Endothelial cell of umbilical vein (primary cell): ENCODE measurements around the gene PLEKHA4. TPM values are rescaled to one million over a fixed set of nuclear protein-coding genes. Genes with fewer than 3 reads are reported as not detected.

Source experiments
- BruUV-seq: library from RNA; stranded (reverse); fragments of 400-500 nt; replicated peaks from 2 replicates; lab custom pipeline; 2021; lab: Mats Ljungman, UMichigan
- CTCF ChIA-PET: fragments of 300-600, 350-600 bp; sonication (Branson Sonifier 250); formaldehyde crosslinking; loops from one replicate; lab custom pipeline; 2021; ENCODE audit warnings: antibody characterized with exemption, inconsistent platforms; lab: Charles Lee
- POLR2A ChIA-PET: fragments of 300-600, 350-600 bp; sonication (Branson Sonifier 250); formaldehyde crosslinking; loops from one replicate; lab custom pipeline; 2021; ENCODE audit warnings: antibody characterized with exemption, inconsistent platforms; lab: Charles Lee
- DNase-seq: peaks from one replicate; pipeline ENCODE4 v3.0.0-alpha.2; 2011; ENCODE audit warnings: low read depth, low spot score
- FAIRE-seq: peaks from 2 replicates; lab custom pipeline; 2011; peaks lifted over from hg19 to GRCh38; lab: Jason Lieb, UNC
- H2AFZ ChIP-seq: 2 replicates; pipeline ENCODE4 v1.6.0; 2012; ENCODE audit warnings: low read depth, low read length, control low read depth, inconsistent platforms
- H3K27ac ChIP-seq: 2 replicates; pipeline ENCODE4 v1.5.1; 2011; ENCODE audit warnings: low read depth, mild to moderate bottlenecking, control low read depth, low read length, moderate library complexity; ENCODE audit not compliant: insufficient read depth
- H3K27me3 ChIP-seq, 2 experiments: 2 replicates each; pipeline versions ENCODE4 v1.6.0 to v1.6.1; 2011; ENCODE audit warnings: low read length in 2 of 2, mixed read lengths in 1 of 2; ENCODE audit not compliant: control insufficient read depth in 2 of 2, insufficient read depth in 2 of 2
- H3K36me3 ChIP-seq, 2 experiments: 2 replicates in 1 of 2; 3 replicates in 1 of 2; pipeline ENCODE4 v1.5.1; 2011; ENCODE audit warnings: low read length in 2 of 2, mild to moderate bottlenecking in 1 of 2, moderate library complexity in 1 of 2; ENCODE audit not compliant: control insufficient read depth in 2 of 2, insufficient read depth in 2 of 2; ENCODE audit errors: extremely low read depth in 1 of 2
- H3K4me1 ChIP-seq: 3 replicates; pipeline ENCODE4 v1.5.1; 2011; ENCODE audit warnings: mild to moderate bottlenecking, low read length; ENCODE audit not compliant: control insufficient read depth, insufficient read depth; ENCODE audit errors: extremely low read depth
- H3K4me2 ChIP-seq: 2 replicates; pipeline ENCODE4 v1.6.1; 2011; ENCODE audit warnings: low read length, control low read depth, mixed read lengths; ENCODE audit not compliant: insufficient read depth
- H3K4me3 ChIP-seq, 3 experiments: fragments of 200-600 bp in 1 of 3; sonication (generic), shearing (Covaris generic) in 1 of 3; replicated peaks in 1 of 3; 2 replicates each; pipeline ENCODE4 v1.5.1; 2011 to 2016; ENCODE audit warnings: control low read depth in 3 of 3, low read length in 3 of 3, mild to moderate bottlenecking in 2 of 3, inconsistent platforms in 1 of 3, low read depth in 1 of 3, moderate library complexity in 1 of 3; ENCODE audit not compliant: insufficient read depth in 1 of 3
- H3K79me2 ChIP-seq: 2 replicates; pipeline ENCODE4 v1.6.0; 2012; ENCODE audit warnings: low read length, inconsistent platforms; ENCODE audit not compliant: control insufficient read depth, insufficient read depth
- H3K9ac ChIP-seq: replicated peaks from 2 replicates; pipeline ENCODE3; 2011; ENCODE audit warnings: low read length, control low read depth; ENCODE audit not compliant: insufficient read depth; ENCODE audit errors: extremely low read depth
- H3K9me1 ChIP-seq: replicated peaks from 3 replicates; pipeline ENCODE4 v1.6.0; 2011; ENCODE audit warnings: mild to moderate bottlenecking, low read length; ENCODE audit not compliant: control insufficient read depth, insufficient read depth; ENCODE audit errors: extremely low read depth
- H3K9me3 ChIP-seq: replicated peaks from 2 replicates; pipeline ENCODE4 v1.5.1; 2012; ENCODE audit warnings: low read length, inconsistent platforms; ENCODE audit not compliant: control insufficient read depth, insufficient read depth
- H4K20me1 ChIP-seq: replicated peaks from 2 replicates; pipeline ENCODE3; 2011; ENCODE audit warnings: mild to moderate bottlenecking, low read length; ENCODE audit not compliant: control insufficient read depth, insufficient read depth; ENCODE audit errors: extremely low read depth
- CTCF ChIP-seq, 2 donors: IDR thresholded peaks; 1 replicate in 1 of 2; 2 replicates in 1 of 2; pipeline ENCODE4 v1.5.1; 2011; ENCODE audit warnings: low read length in 2 of 2, mild to moderate bottlenecking in 2 of 2, moderate library complexity in 2 of 2, control low read depth in 1 of 2, inconsistent platforms in 1 of 2, low read depth in 1 of 2; ENCODE audit not compliant: insufficient read depth in 1 of 2; ENCODE audit errors: extremely low read depth in 1 of 2
- EZH2 ChIP-seq: IDR thresholded peaks from 2 replicates; pipeline ENCODE4 v1.6.1; 2012; ENCODE audit warnings: borderline replicate concordance, low read depth, mild to moderate bottlenecking, moderate library complexity, low read length, inconsistent platforms; ENCODE audit not compliant: severe bottlenecking
- FOS ChIP-seq: IDR thresholded peaks from 2 replicates; pipeline ENCODE4 v1.6.1; 2011; ENCODE audit warnings: mild to moderate bottlenecking, low read length, moderate library complexity, borderline replicate concordance; ENCODE audit not compliant: insufficient read depth
- GATA2 ChIP-seq: IDR thresholded peaks from 2 replicates; pipeline ENCODE4 v1.7.0; 2011; ENCODE audit warnings: low read depth, mild to moderate bottlenecking, moderate library complexity, mixed read lengths, low read length; ENCODE audit not compliant: insufficient read length, insufficient read depth
- JUN ChIP-seq: IDR thresholded peaks from 2 replicates; pipeline ENCODE4 v1.6.1; 2011; ENCODE audit warnings: borderline replicate concordance, low read depth; ENCODE audit not compliant: insufficient read length, insufficient read depth
- MAX ChIP-seq: IDR thresholded peaks from 2 replicates; pipeline ENCODE4 v1.6.1; 2011; ENCODE audit not compliant: insufficient read depth, insufficient read length
- MYC ChIP-seq: IDR thresholded peaks from one replicate; pipeline ENCODE4 v1.6.1; 2011; ENCODE audit warnings: mild to moderate bottlenecking, low read depth, low read length
- POLR2A ChIP-seq: IDR thresholded peaks from 2 replicates; pipeline ENCODE4 v1.6.1; 2012; ENCODE audit warnings: low read depth, mild to moderate bottlenecking, control low read depth, low read length
- POLR2AphosphoS5 ChIP-seq: IDR thresholded peaks from 2 replicates; pipeline ENCODE4 v1.6.1; 2012; ENCODE audit warnings: low read depth, mild to moderate bottlenecking, control low read depth, low read length, moderate library complexity; ENCODE audit not compliant: insufficient read depth
- dilution Hi-C: fragments of 300-500 bp; cut with MboI; formaldehyde crosslinking; loops from one replicate; pipeline ENCODE4 v1.15.0; 2019; ENCODE audit warnings: low sequenced_read_pairs; ENCODE audit not compliant: extremely low pct_ligation_motif_present
- intact Hi-C: fragments of 100-400 bp; cut with micrococcal nuclease; formaldehyde crosslinking; loops from one replicate; pipeline ENCODE4 v1.10.0; 2022
- polyA plus RNA-seq, 4 experiments: library from polyadenylated mRNA; depleted of rRNA in 3 of 4; stranded (reverse) in 3 of 4; unstranded in 1 of 4; fragments of >200 nt; gene quantifications; 2 replicates each; pipeline versions ENCODE4 v1.2.1 to v1.2.3, GENCODE V29; 2011 to 2012; ENCODE audit warnings: missing spikeins in 1 of 4
- total RNA-seq: library from RNA; stranded (reverse); gene quantifications from 2 replicates; pipeline ENCODE4 v1.2.3, GENCODE V29; 2021

PLEKHA4 gene
- total and polyA plus RNA-seq, 2 donors (not counting 3 experiments of a cell fraction or from before 2014, with no cell fraction given), result 4.5 to 10.1 TPM

- H3K36me3 ChIP-seq, result no peaks in the 10 kb centered on the region
- no peaks in the 10 kb centered on the region for H3K79me2 ChIP-seq
- TF ChIP-seq POLR2A, result no peak
- TF ChIP-seq EZH2, result peak; percentile 55
- H3K9me1 ChIP-seq, result no peaks in the 10 kb centered on the region
- H3K4me3 ChIP-seq, result no peak overlapping the region
- dilution Hi-C loops (no loop called here), intact Hi-C loops (no loop called here)
- no peak overlapping the region for H3K9ac ChIP-seq
- DNase-seq (no peak), FAIRE-seq (no peak)
- no peaks in the 10 kb centered on the region for H4K20me1 ChIP-seq
- ChIA-PET POLR2A (interaction anchor here (0.8 kb wide), 1 partner anchor 32 kb away, joined by 10 read pairs; no protein-coding TSS in a partner anchor), CTCF (interaction anchor here (2.3 kb wide), 1 partner anchor 76 kb away, joined by 13 read pairs; no protein-coding TSS in a partner anchor)
- peaks cover 10 to 11% of the 10 kb centered on the region in 2 experiments for H3K27me3 ChIP-seq
- BruUV-seq, result no TSS peak
- H3K9me3 ChIP-seq, result no peaks in the 10 kb centered on the region
- no peak overlapping the region for H3K4me2 ChIP-seq
- H3K4me1 ChIP-seq, result peaks cover 4% of the 10 kb centered on the region
- no peak overlapping the region for H2AFZ ChIP-seq
- no peak overlapping the region for H3K27ac ChIP-seq
Observed at GRCh38 chr19:48895226-48895625, 26.8 kb upstream of the PLEKHA4 start.

- POLR2A ChIA-PET, result no interaction called here
- intact Hi-C loops, result no loop called here
Observed at GRCh38 chr19:48890551-48890950, 22.1 kb upstream of the PLEKHA4 start.

More at GRCh38 chr19:48890551-48890950, 22.1 kb upstream of the PLEKHA4 start:
- Histone ChIP-seq H3K4me1 (no peaks in the 10 kb centered on the region), H3K27me3 (peaks cover 10% of the 10 kb centered on the region in 2 experiments), H3K79me2 (no peaks in the 10 kb centered on the region), H3K36me3 (no peaks in the 10 kb centered on the region), H3K9me3 (no peaks in the 10 kb centered on the region), H3K9me1 (no peaks in the 10 kb centered on the region), H2AFZ (no peak overlapping the region), H3K4me3 (no peak overlapping the region), H3K4me2 (no peak overlapping the region), H3K9ac (no peak overlapping the region), H3K27ac (no peak overlapping the region), H4K20me1 (no peaks in the 10 kb centered on the region)
- DNase-seq (no peak), FAIRE-seq (no peak)
- BruUV-seq, result no TSS peak
- CTCF ChIA-PET, result no interaction called here
- dilution Hi-C loops, result no loop called here
- TF ChIP-seq FOS (no peak), MAX (no peak), MYC (no peak), EZH2 (no peak), CTCF (IDR thresholded peaks at IDR 0.05; ENCODE audit: extremely low read depth in 1 of 2, insufficient read depth in 1 of 2, low read depth in 1 of 2, low read length in 2 of 2) (no peak), POLR2AphosphoS5 (no peak), JUN (no peak), GATA2 (no peak), POLR2A (no peak)
